ENCODE measurements around the gene S100A5. TPM values are rescaled to one million over a fixed set of nuclear protein-coding genes. Genes with fewer than 3 reads are reported as not detected.

S100A5 gene
- total RNA-seq, 6 experiments from 2014 or later: not detected

- no peak overlapping the region for H3K27ac ChIP-seq
Observed at GRCh38 chr1:153546796-153547559, 6.2 kb upstream of the S100A5 start.

GRCh38 chr1:153546371-153546770, 5.6 kb upstream of the S100A5 start:
- Histone ChIP-seq H3K9me3 (no peaks in the 10 kb centered on the region), H3K36me3 (no peaks in the 10 kb centered on the region), H3K4me3 (no peak overlapping the region), H3K27ac (no peak overlapping the region), H3K27me3 (no peaks in the 10 kb centered on the region), H3K4me1 (no peaks in the 10 kb centered on the region)
- no peak for ATAC-seq
- intact Hi-C loops (cut with DNase I): no loop called here
- peak in 1 of 3 donors; percentile 22 for DNase-seq
- TF ChIP-seq CTCF (IDR thresholded peaks at IDR 0.05): no peak
- TF ChIP-seq POLR2A (IDR thresholded peaks at IDR 0.05): no peak
- 74% methylated on average over 8 of the region's 8 CpGs for WGBS (ENCODE audit: insufficient coverage, low coverage, low lambda C conversion rate, missing lambda C conversion rate)

More at GRCh38 chr1:153546796-153547559, 6.2 kb upstream of the S100A5 start:
- H3K9me3 ChIP-seq: no peaks in the 10 kb centered on the region
- intact Hi-C loops (cut with DNase I): no loop called here
- ATAC-seq (no peak), DNase-seq (peak in 1 of 3 donors; percentile 35)
- no peak overlapping the region for H3K4me3 ChIP-seq
- no peaks in the 10 kb centered on the region for H3K36me3 ChIP-seq
- WGBS (ENCODE audit: insufficient coverage, low coverage, low lambda C conversion rate, missing lambda C conversion rate): 42% methylated on average over 3 of the region's 14 CpGs
- TF ChIP-seq CTCF (IDR thresholded peaks at IDR 0.05): no peak
- TF ChIP-seq POLR2A (IDR thresholded peaks at IDR 0.05): no peak
- H3K27me3 ChIP-seq: no peaks in the 10 kb centered on the region
- H3K4me1 ChIP-seq: no peaks in the 10 kb centered on the region

DNA sequence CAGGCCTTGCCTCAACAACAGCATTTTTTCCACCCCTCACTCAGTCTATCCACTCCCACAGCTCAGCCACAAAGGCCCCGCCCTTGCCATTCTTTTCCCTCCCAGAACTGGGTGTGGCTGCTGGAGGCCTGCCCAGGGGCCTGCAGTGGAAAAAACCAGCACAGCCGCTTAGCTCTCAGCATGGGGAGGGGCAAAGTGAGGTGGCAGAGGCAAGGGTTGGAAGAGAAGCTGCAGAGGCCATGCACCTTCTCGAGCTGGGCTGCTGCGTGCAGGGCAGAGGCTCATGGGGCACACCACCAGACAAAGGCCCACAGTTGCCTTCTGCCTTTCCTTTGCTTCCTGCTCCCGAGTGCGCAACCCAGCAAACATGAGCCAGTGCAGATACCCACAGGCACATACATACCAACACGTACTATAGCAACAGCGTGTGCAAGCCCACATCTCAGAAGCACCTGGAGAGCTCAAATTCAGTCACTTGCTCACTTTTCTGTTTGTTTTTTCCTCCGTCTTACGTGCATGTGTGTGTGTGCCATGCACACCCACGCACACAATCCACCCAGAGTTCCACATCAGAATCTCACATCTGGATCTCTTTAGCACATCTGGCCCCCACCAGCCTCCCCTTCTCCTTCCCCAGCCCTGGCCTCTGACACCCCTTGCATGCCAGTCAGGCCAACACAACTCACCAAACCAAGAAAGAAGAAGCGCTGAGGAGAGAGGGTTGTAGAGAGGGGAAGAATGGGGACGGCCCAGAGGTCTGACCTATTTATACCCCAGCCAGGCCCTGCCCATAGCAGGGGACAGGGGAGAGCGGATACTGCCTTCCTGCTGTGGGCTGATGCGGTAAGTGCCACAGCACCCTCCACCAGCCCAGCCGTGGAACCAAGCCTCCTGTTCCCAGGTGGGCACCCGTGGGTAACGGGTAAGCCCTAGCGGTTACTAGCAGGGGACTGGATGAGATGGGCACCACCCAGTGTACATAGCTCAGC, 4.6 kb upstream of the S100A5 start, which contains the start of gene S100A4:
Gene S100A4, minus strand, starts transcription at position 740 of the 989 bp plus-strand sequence. CDS start 1,012 bp downstream, outside the sequence.
- H3K36me3 ChIP-seq: no peaks in the 10 kb centered on the region
- peak within 1 kb of the TSS; percentile 14 to 27 (median 21) for H3K4me3 ChIP-seq
- peak; percentile 69 to 78 (median 74) for ATAC-seq
- WGBS (ENCODE audit: insufficient coverage, low coverage, low lambda C conversion rate, missing lambda C conversion rate): 49% methylated on average over 15 of the region's 19 CpGs
- intact Hi-C loops (cut with DNase I): no loop called here
- H3K9me3 ChIP-seq: no peaks in the 10 kb centered on the region
- no peaks in the 10 kb centered on the region for H3K4me1 ChIP-seq
- no peaks in the 10 kb centered on the region for H3K27me3 ChIP-seq
- TF ChIP-seq POLR2A (IDR thresholded peaks at IDR 0.05): peak; percentile 44
- no peak for TF ChIP-seq CTCF (IDR thresholded peaks at IDR 0.05)
- peak within 1 kb of the TSS in 1 of 3 donors; percentile 29 for H3K27ac ChIP-seq
- peak; percentile 80 to 87 (median 82) for DNase-seq

DNA sequence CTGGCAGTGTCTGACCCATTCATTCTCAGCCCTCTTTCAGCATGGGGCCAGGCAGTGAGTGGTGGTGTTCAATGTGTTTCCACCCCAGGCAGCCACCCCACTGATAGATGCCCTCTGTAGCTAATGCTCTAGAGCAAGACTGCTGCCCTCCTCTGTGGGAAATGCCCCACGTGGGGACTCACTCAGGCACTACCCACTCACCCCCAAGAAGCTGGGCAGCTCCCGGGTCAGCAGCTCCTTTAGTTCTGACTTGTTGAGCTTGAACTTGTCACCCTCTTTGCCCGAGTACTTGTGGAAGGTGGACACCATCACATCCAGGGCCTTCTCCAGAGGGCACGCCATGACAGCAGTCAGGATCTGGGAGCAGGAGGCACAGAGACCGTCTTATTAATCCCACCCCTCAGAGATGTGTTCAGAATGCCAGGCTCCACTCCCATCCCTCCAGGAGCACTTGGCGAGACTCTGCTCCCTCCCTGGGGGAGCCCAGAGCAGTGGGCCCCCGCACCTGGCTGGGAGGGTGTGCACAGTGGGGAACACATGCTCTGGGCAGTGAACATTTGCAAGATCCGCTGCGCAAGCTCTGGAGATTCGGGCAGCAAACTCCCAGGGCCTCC, 3.8 kb upstream of the S100A5 start:
- Histone ChIP-seq H3K27me3 (no peaks in the 10 kb centered on the region), H3K36me3 (no peaks in the 10 kb centered on the region), H3K9me3 (no peaks in the 10 kb centered on the region), H3K4me1 (no peaks in the 10 kb centered on the region), H3K4me3 (peak overlapping the region in 1 of 3 donors; percentile 16), H3K27ac (no peak overlapping the region)
- DNase-seq: no peak
- intact Hi-C loops (cut with DNase I): no loop called here
- WGBS (ENCODE audit: insufficient coverage, low coverage, low lambda C conversion rate, missing lambda C conversion rate): 80% methylated on average over 5 of the region's 10 CpGs
- no peak for TF ChIP-seq CTCF (IDR thresholded peaks at IDR 0.05)
- no peak for TF ChIP-seq POLR2A (IDR thresholded peaks at IDR 0.05)
- no peak for ATAC-seq
